ENCODE data around the gene CLASP2.
A peak's percentile ranks its signal among the peaks of the same experiment; 100 is the strongest.
"Not testable (repeated sequence)": the region's sequence is repeated elsewhere in the genome, so short reads cannot be mapped to it uniquely, and the experiment has no call there.

The CLASP2 gene

DNA sequence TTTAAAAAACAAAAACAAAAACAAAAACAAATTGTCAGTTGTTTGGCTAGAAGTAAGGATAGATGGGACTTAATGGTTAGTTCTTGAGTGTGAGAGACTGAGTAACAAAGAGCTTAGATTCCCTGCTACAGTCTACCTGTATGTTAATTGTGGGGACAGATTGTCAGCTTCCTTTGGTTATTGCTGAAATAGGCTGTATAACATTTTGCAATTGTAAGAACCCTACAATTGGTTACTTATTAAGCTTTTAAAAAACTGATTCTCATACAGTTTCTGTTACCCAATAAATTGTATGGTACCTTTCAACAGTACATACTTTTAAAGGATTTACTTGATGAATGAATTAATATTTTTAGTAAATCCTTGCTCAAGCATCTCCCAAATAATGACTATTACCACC lies 35.3 kb downstream of the CLASP2 start:
- no peak for DNase-seq

GRCh38 chr3:33681667-33682066 lies 36.4 kb downstream of the CLASP2 start:
- no peak for DNase-seq

- no peak for DNase-seq
Observed at GRCh38 chr3:33678073-33678472, 40.0 kb downstream of the CLASP2 start.

DNA sequence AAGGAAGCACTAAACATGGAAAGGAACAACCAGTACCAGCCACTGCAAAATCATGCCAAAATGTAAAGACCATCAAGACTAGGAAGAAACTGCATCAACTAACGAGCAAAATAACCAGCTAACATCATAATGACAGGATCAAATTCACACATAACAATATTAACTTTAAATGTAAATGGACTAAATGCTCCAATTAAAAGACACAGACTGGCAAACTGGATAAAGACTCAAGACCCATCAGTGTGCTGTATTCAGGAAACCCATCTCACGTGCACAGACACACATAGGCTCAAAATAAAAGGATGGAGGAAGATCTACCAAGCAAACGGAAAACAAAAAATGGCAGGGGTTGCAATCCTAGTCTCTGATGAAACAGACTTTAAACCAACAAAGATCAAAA lies 44.6 kb downstream of the CLASP2 start:
- not testable (repeated sequence) for DNase-seq

DNA sequence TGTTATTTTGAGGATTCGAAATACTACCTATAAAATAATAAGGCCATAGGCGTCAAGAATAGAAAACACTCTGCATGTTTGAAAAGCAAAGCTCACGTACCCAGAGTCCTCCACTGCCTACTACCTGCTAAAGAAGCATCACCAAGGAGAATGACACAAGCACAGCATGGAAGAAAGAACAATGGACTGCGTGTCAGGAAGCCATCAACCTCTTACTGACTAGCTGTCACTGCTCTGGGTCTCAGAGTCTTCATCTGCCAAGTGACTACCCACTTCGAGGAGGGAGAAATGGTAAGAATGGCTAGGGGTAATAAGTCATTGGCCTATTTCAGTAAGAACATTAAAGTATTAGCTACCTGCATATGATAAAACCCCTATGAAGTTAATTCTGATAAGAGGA lies 49.4 kb downstream of the CLASP2 start:
- DNase-seq: no peak

DNA sequence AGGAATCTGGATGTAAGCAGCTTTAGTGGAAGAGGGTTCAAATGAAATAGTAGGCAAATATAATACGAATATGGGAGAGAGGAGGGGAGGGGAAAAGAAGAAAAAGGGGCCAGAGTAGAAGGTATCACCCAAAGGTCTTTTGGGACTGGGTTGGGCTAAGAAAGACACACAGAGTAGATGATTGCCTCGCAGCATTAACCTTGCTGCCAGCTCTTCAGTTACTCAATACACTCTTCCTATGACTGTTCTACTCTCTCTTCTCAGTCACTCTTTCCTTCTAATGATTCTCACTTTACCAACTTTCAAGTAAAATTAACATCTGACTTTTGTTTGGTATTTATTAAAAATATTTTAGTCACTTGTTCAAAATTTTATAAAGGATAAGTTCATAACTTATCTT lies 52.8 kb downstream of the CLASP2 start:
- peak; percentile 29 for DNase-seq

DNA sequence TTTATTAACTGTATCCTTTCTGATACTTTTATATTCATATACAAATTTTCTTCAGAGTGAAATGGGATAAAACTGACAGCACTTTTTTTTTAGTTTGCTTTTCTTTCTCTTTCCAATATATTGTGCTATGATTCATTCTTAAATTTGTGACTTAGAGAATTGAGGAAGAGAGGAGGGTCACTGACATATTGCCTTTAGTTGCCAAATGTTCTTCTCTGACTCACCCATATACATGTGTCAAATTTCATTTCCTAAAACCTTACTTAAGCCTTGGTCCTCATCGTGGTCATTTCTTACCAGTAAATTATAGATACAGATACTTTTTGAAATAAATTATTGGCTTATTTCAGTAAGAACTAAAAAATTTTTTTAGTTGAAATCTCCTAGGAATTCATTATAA lies 53.9 kb downstream of the CLASP2 start:
- no peak for DNase-seq

- no peak for DNase-seq
Observed at GRCh38 chr3:33663042-33663441, 55.0 kb downstream of the CLASP2 start.

DNA sequence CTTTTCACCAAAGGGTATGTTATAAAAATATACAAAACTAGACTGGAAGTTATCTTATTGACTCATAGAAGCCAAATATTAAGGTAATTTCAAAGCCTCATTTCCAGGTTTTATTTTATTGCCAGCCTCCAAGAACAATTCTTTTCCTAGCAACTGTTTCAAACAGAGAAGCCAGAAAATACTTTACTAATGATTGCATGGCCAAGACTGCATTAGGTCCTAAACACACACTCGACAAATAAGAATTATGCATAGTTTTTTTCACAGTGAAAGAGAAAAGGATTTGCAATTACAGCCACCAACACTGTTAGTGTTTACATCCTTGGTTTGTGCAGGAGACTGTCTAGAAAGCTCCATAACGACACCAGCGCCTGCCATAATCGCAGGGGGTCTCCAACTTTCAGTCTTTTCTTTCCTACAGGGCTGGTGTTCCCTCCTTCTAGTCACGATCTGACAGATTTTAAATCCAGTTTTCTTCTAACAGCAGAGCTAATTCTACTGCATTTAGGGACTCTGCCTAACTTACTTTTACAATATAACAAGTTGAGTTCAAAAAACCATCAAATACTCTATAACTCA lies 58.1 kb downstream of the CLASP2 start:
- DNase-seq: no peak

DNA sequence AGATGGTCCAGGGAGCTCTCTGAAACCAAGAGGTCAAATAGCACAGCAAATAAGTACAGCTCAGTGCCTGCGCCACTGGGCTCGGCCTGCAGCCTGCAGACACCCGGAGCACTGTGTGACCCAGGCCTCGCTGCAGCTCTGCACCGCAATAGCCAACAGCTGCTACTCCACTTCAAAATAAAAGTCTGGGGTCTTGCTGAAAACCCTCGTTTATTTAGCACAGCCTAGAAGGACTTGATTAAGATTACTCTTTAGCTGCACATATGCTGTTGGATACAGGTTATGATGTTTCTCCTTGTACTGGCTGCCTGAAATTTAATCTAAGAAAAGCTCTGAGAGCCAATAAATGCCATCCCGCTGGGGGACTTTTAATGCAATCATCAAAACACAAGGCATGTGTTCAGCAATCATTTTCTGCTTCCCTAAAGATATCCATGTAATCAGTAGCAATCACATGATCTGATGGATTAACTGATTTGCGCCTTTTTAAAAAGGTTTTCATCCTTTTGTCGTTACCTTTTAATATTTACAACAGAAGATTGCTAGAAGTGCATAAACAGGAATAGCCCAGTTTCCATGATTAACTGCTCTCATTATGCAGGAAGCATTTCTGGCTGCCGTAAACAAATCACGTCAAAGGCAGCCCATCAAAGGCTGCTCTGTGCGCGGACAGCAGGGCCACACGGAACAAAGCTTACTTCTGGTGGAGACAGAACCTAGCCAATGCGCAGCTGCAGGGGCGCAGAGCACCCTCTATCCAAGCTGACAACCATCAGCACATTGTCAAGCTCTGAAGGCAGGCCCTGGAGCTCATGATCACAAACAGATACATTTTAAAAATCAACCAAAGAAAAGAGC lies 58.8 kb downstream of the CLASP2 start:
- no peak for DNase-seq

DNA sequence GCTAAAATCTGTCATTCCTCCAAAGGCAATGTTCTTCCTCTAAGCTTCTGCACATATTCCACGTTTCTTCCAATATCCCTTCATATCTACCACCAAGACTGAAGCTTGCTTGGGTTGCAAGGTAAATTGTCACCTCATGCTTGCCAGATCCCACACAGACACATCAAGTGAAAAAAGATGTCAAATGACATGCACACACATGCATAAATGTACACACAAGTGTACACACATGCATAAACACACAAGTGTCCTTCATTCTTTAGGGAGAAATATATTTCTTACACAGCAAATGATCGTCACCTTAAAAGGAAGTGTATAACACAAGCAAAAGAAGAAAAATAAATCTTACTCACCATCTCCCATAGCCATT lies 59.4 kb downstream of the CLASP2 start:
- no peak for DNase-seq

- DNase-seq: no peak
Observed at GRCh38 chr3:33658039-33658438, 60.0 kb downstream of the CLASP2 start.

- DNase-seq: no peak
Observed at GRCh38 chr3:33652736-33653135, 65.3 kb downstream of the CLASP2 start.

GRCh38 chr3:33651101-33651500 lies 67.0 kb downstream of the CLASP2 start:
- DNase-seq: not testable (repeated sequence)

DNA sequence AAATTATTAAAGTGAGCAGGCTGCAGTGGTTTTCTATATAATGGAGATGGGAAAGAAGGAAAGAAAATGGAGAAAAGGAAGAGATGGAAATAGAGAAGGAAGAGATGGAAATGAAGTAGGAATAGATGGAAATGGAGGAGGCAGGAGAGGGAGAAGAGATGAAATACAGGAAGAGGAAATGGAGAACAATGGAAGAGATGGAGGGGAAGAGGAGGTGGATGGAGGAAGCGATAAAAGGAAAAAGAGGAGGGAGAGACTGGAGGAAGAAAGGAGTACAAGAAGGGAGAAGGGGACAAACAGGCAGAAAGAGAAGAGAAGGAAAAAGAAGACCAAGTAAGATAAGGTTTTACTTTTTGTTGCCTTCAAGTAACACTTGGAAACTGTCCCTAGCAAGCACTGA lies 67.6 kb downstream of the CLASP2 start:
- no peak for DNase-seq

GRCh38 chr3:33648793-33649192 lies 69.3 kb downstream of the CLASP2 start:
- DNase-seq: peak; percentile 25

DNA sequence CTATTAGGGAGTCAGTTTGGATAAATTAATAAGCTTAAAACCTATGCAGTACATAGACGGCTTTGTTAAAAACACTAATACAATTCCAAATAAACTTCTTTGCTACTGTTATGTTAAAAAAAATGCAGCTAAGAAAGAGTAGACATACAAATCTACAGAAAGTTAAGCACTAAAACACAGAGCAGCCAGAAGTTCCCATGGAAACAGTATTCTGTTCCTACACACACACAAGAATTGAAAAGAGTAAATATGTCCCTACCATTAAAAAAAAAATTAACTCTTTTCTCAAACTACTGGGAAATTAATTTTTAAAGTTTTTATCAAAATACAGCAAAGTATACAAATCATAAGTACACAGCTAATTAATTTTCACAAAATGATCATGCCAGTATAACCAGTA lies 71.6 kb downstream of the CLASP2 start:
- no peak for DNase-seq

DNA sequence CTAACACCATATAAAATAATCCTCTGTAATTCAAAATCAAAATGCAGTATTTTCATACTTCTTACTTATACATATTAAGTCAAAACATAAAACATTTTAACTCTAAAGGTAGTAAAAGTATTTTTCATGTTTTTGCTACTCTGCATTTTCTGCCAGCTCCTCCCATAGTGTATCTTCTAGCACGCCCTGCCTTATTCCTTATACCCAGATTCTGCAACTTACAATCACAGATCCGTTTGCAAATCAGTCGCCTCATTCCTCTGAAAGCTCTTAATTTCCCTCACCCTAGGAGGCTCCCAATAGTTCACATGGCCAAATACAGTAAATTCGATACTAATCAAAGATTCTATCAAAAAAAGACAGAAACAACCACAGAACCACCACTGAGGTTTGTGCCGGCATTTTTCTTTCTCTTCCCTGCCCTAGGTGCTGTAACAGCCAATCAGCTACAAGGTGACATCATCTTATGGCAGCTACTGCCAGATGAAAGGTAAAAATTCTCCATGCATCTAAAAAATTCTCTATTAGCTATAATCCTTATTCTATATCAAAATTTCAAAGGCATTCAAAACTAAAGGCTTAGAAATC lies 72.9 kb downstream of the CLASP2 start:
- peak; percentile 52 for DNase-seq

DNA sequence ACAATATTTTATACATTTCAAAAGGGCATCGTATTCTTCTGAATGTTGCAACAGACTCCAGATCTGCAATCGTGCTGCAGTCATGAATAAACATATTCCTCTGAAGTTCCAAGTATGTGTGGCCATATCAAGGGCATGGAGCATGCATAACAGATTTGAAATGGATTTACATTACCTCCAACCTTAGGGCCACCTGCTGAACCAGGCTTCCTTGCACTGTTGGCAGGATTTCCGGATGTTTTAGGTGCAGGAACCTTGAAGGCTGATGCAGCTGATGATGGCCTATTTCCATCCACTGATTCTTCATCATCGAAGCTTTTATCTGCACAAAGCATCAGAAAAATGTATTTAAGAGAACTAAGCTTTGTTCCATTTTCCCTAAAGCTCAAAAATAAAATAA lies 73.5 kb downstream of the CLASP2 start:
- DNase-seq: no peak

DNA sequence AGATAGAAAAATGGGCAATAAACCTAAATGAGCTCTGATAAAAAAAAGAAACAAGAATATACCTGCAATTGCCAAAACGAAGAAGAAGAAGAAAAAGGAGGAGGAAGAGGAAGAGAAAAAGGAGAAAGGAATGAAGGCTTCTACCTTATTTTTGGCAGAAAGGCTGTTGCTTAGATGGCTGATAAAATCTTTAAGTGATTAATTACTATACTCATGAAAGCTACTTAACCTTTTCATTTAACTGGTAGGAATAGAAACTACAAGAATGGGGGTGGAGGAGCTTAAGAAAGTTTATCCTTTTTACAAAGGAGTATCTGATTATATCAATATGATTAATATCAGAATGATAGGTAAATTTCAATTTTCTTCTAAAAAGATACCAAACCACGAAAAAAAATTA lies 75.2 kb downstream of the CLASP2 start:
- no peak for DNase-seq

- no peak for DNase-seq
Observed at GRCh38 chr3:33639889-33640288, 78.2 kb downstream of the CLASP2 start.

- DNase-seq: no peak
Observed at GRCh38 chr3:33637482-33637881, 80.6 kb downstream of the CLASP2 start.

DNA sequence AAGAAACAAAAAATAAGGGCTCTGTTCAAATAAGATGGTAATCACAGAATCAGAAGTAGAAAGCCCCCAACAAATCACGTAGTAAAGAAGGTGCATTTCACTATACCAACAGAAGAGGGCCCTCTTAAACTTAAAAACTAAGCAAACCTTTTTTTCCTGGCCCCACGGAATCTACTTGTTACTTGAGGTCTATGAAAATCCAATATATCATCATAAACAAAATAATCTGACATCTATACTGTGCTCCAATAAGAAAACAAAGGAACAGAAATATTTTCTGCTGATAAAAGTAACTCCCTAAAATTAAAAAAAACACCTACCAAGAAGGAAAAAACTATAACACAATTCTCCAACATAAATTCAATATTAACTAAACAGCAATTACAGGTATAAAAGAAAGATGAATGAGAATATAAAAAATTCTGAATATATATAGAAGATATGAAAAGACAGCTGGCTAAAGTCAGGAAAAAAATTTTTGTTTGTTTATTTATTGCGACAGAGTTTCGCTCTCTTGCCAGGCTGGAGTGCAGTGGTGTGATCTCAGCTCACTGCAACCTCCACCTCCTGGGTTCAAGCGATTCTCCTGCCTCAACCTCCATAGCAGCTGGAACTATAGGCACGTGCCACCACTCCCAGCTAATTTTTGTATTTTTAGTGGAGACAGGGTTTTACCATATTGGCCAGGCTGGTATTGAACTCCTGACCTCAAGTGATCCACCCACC lies 81.8 kb downstream of the CLASP2 start:
- peak; percentile 24 for DNase-seq

GRCh38 chr3:33634262-33634661 lies 83.8 kb downstream of the CLASP2 start:
- DNase-seq: no peak

All from activated CD4-positive, alpha-beta T cell treated with anti-CD3 and anti-CD28 coated beads, Interleukin-2, amount 50 U/mL, for 16 hours (primary cell).